AG04449 (cell line): ENCODE data around the gene PRKCH.

Experiments
- CTCF ChIA-PET: fragments of 350-600 bp; formaldehyde crosslinking; extraction: SDS; loops from one replicate; lab custom pipeline; 2021; ENCODE audit warnings: antibody characterized with exemption; lab: Yijun Ruan, JAX
- POLR2A ChIA-PET: fragments of 400-600, 350-600 bp; formaldehyde crosslinking; extraction: SDS; loops from one replicate; lab custom pipeline; 2020; ENCODE audit warnings: antibody characterized with exemption, inconsistent platforms; lab: Yijun Ruan, JAX
- DNase-seq: peaks from one replicate; pipeline ENCODE4 v3.0.0-alpha.2; 2010; ENCODE audit warnings: low read depth, low spot score
- H3K4me3 ChIP-seq: 2 replicates; pipeline ENCODE4 v1.5.1; 2011; ENCODE audit warnings: low read depth, mild to moderate bottlenecking, control low read depth, low read length
- CTCF ChIP-seq: IDR thresholded peaks from one replicate; pipeline ENCODE4 v1.5.1; 2011; ENCODE audit warnings: mild to moderate bottlenecking, moderate library complexity, low read length, control low read depth, inconsistent platforms; ENCODE audit not compliant: insufficient read depth; ENCODE audit errors: missing control alignments

PRKCH gene

GRCh38 chr14:61516118-61516743 lies 194.9 kb downstream of the PRKCH start:
- no peak overlapping the region for H3K4me3 ChIP-seq
- TF ChIP-seq CTCF, result no peak
- no peak for DNase-seq
- ChIA-PET CTCF (no interaction called here), POLR2A (no interaction called here)

DNA sequence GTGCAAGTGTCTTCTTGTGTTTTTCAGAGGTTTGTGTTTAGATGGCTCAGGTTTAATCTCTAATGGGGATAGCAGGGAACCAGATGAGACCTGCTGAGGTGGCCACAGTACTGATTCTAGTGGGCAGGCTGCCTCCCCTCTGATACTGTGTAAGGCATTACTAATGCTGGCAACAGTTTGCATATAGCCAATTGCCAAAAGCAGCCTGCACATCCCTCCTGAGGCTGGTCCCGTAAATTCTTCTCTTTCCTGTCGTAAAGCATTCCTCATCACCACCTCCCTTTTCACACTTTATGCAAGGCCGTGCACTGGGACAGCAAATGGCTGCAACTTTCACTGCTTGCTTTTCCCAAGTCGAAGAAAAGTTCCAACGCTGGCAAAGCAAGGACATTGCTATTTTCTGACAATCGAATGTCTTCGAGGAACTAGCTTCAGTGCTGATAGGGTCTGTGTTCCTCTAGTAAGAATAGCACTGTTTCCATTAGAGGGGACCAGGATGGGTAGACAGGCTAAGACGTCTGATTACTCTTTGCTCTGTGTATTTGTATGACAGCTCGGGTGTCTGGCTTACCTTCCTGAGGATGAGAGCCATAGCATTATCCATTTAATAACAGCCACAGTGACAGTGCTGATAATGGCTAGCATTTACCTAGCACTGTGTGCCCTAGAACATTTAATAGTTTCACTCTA lies 195.7 kb downstream of the PRKCH start:
- TF ChIP-seq CTCF, result no peak
- no peak overlapping the region for H3K4me3 ChIP-seq
- POLR2A ChIA-PET, result no interaction called here
- DNase-seq, result no peak
- CTCF ChIA-PET, result no interaction called here

DNA sequence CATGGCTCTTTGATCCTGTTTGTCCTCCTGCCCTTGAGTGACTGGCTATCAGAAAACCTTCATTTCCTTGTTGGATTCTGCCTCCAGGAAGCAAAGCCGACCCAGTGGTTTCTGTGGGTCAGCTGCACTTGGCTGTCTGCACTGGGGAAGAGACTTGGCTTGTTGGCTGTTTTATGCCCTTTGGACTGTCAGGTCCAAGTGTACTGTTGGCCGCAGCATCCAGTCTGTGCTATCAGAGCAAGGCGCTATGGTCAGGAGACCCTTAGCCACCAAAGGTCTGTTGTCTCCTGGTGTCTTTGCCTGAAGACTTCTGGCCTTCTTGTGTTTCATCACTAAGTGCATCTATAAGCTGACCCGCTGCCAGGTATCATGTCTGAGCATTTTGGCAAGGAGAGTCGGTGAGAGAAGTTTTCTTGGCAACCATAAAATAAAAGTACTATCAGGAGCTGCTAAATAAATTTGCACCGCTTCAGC lies 196.6 kb downstream of the PRKCH start:
- DNase-seq, result no peak
- ChIA-PET POLR2A (no interaction called here), CTCF (interaction anchor here (1.0 to 1.1 kb wide), 2 partner anchors 43 to 183 kb away, joined by 3 read pairs; no protein-coding TSS in a partner anchor)
- no peak for TF ChIP-seq CTCF
- no peak overlapping the region for H3K4me3 ChIP-seq

GRCh38 chr14:61518403-61518802 lies 197.0 kb downstream of the PRKCH start:
- TF ChIP-seq CTCF, result no peak
- no peak overlapping the region for H3K4me3 ChIP-seq
- DNase-seq, result no peak
- CTCF ChIA-PET, result interaction anchor here (1.0 to 1.6 kb wide), 3 partner anchors 17 to 182 kb away, joined by 3 read pairs; no protein-coding TSS in a partner anchor
- POLR2A ChIA-PET, result no interaction called here

GRCh38 chr14:61519106-61519505 lies 197.7 kb downstream of the PRKCH start:
- ChIA-PET CTCF (interaction anchor here (1.0 to 1.6 kb wide), 4 partner anchors 16 to 182 kb away, joined by 3 to 5 read pairs (median 3); no protein-coding TSS in a partner anchor), POLR2A (interaction anchor here (0.7 kb wide), 1 partner anchor 38 kb away, joined by 3 read pairs; no protein-coding TSS in a partner anchor)
- DNase-seq, result no peak
- H3K4me3 ChIP-seq, result no peak overlapping the region
- no peak for TF ChIP-seq CTCF

- no peak for TF ChIP-seq CTCF
- ChIA-PET CTCF (interaction anchor here (0.8 to 1.6 kb wide), 3 partner anchors 16 to 44 kb away, joined by 3 to 5 read pairs (median 3); no protein-coding TSS in a partner anchor), POLR2A (interaction anchor here (0.7 kb wide), 1 partner anchor 38 kb away, joined by 3 read pairs; no protein-coding TSS in a partner anchor)
- no peak for DNase-seq
- no peak overlapping the region for H3K4me3 ChIP-seq
These were observed 198.4 kb downstream of the PRKCH start for GRCh38 chr14:61519735-61520134.
